ENCODE measurements around the gene C4BPA. TPM values are rescaled to one million over a fixed set of nuclear protein-coding genes. Genes with fewer than 3 reads are reported as not detected.

Gene C4BPA
- total RNA-seq, 1 donor = not detected

GRCh38 chr1:207081088-207081487 is 22.9 kb upstream of the C4BPA start:
- Histone ChIP-seq H3K36me3 (ENCODE audit: insufficient read depth, low read length) (no peaks in the 10 kb centered on the region), H3K79me2 (ENCODE audit: insufficient read depth, low read length) (no peaks in the 10 kb centered on the region), H3K27me3 (ENCODE audit: insufficient read depth, low read length) (peaks cover 5% of the 10 kb centered on the region), H3K4me3 (ENCODE audit: insufficient read depth, low read length) (no peak overlapping the region), H4K20me1 (ENCODE audit: insufficient read depth, low read length) (no peaks in the 10 kb centered on the region), H3K4me1 (ENCODE audit: insufficient read depth, low read length) (peaks cover 10% of the 10 kb centered on the region), H2AFZ (ENCODE audit: low read length) (no peak overlapping the region), H3K4me2 (ENCODE audit: insufficient read depth, low read length) (no peak overlapping the region), H3K27ac (ENCODE audit: low read depth, low read length) (no peak overlapping the region), H3K9me3 (ENCODE audit: low read depth, low read length) (no peaks in the 10 kb centered on the region)
- no peak for TF ChIP-seq CTCF (IDR thresholded peaks at IDR 0.05; ENCODE audit: extremely low read depth, low read depth, low read length)
- DNase-seq (ENCODE audit: insufficient read length, low spot score, missing footprints) = no peak

GRCh38 chr1:207081806-207082205 is 22.2 kb upstream of the C4BPA start:
- DNase-seq (ENCODE audit: insufficient read length, low spot score, missing footprints) = no peak
- Histone ChIP-seq H3K27ac (ENCODE audit: low read depth, low read length) (no peak overlapping the region), H3K4me3 (ENCODE audit: insufficient read depth, low read length) (no peak overlapping the region), H3K27me3 (ENCODE audit: insufficient read depth, low read length) (peaks cover 5% of the 10 kb centered on the region), H4K20me1 (ENCODE audit: insufficient read depth, low read length) (no peaks in the 10 kb centered on the region), H2AFZ (ENCODE audit: low read length) (no peak overlapping the region), H3K9me3 (ENCODE audit: low read depth, low read length) (no peaks in the 10 kb centered on the region), H3K79me2 (ENCODE audit: insufficient read depth, low read length) (no peaks in the 10 kb centered on the region), H3K36me3 (ENCODE audit: insufficient read depth, low read length) (no peaks in the 10 kb centered on the region), H3K4me1 (ENCODE audit: insufficient read depth, low read length) (peaks cover 4% of the 10 kb centered on the region), H3K4me2 (ENCODE audit: insufficient read depth, low read length) (no peak overlapping the region)
- no peak for TF ChIP-seq CTCF (IDR thresholded peaks at IDR 0.05; ENCODE audit: extremely low read depth, low read depth, low read length)

GRCh38 chr1:207084232-207084631 is 19.8 kb upstream of the C4BPA start:
- no peaks in the 10 kb centered on the region for H3K9me3 ChIP-seq (ENCODE audit: low read depth, low read length)
- H3K36me3 ChIP-seq (ENCODE audit: insufficient read depth, low read length) = no peaks in the 10 kb centered on the region
- TF ChIP-seq CTCF (IDR thresholded peaks at IDR 0.05; ENCODE audit: extremely low read depth, low read depth, low read length) = no peak
- no peak for DNase-seq (ENCODE audit: insufficient read length, low spot score, missing footprints)
- no peaks in the 10 kb centered on the region for H3K79me2 ChIP-seq (ENCODE audit: insufficient read depth, low read length)
- no peak overlapping the region for H3K27ac ChIP-seq (ENCODE audit: low read depth, low read length)
- no peaks in the 10 kb centered on the region for H4K20me1 ChIP-seq (ENCODE audit: insufficient read depth, low read length)
- no peak overlapping the region for H2AFZ ChIP-seq (ENCODE audit: low read length)
- no peak overlapping the region for H3K4me2 ChIP-seq (ENCODE audit: insufficient read depth, low read length)
- H3K27me3 ChIP-seq (ENCODE audit: insufficient read depth, low read length) = peaks cover 5% of the 10 kb centered on the region
- no peak overlapping the region for H3K4me3 ChIP-seq (ENCODE audit: insufficient read depth, low read length)
- H3K4me1 ChIP-seq (ENCODE audit: insufficient read depth, low read length) = peaks cover 3% of the 10 kb centered on the region

DNA sequence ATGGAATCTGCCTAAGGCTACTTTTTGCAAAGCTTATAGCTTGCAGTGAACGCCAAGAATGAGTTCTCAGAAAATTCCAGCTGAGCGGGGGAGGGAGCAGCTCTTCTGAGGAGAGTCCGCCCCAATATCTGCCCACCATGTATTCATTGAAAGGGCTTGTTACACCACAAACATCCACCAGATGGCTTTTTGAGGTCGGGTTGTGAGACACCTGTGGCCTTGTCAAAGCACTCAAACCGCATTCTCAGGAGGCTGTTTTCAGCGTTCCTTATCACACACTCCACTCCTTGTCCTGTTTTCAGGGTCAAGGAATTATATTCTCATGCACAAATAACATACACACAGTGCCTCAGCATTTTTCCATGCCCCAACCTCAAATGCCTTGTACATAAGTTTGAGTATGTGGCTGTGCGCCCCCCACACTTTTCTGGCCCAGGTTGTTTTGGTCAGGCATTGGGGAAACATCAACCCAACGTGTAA is 19.3 kb upstream of the C4BPA start:
- H3K79me2 ChIP-seq (ENCODE audit: insufficient read depth, low read length) = no peaks in the 10 kb centered on the region
- no peaks in the 10 kb centered on the region for H3K36me3 ChIP-seq (ENCODE audit: insufficient read depth, low read length)
- no peak for DNase-seq (ENCODE audit: insufficient read length, low spot score, missing footprints)
- H4K20me1 ChIP-seq (ENCODE audit: insufficient read depth, low read length) = no peaks in the 10 kb centered on the region
- peaks cover 3% of the 10 kb centered on the region for H3K4me1 ChIP-seq (ENCODE audit: insufficient read depth, low read length)
- no peak overlapping the region for H3K4me2 ChIP-seq (ENCODE audit: insufficient read depth, low read length)
- peak; percentile 60 for TF ChIP-seq CTCF (IDR thresholded peaks at IDR 0.05; ENCODE audit: extremely low read depth, low read depth, low read length)
- H2AFZ ChIP-seq (ENCODE audit: low read length) = no peak overlapping the region
- H3K4me3 ChIP-seq (ENCODE audit: insufficient read depth, low read length) = no peak overlapping the region
- H3K9me3 ChIP-seq (ENCODE audit: low read depth, low read length) = no peaks in the 10 kb centered on the region
- no peak overlapping the region for H3K27ac ChIP-seq (ENCODE audit: low read depth, low read length)
- H3K27me3 ChIP-seq (ENCODE audit: insufficient read depth, low read length) = peaks cover 5% of the 10 kb centered on the region

Data from osteoblast (primary cell).